Fibroblast of lung (primary cell): Measurements from ENCODE around the gene NEURL1.

Experiments used
- CTCF ChIP-seq, 2 donors: IDR thresholded peaks in 1 of 2; conservative IDR thresholded peaks in 1 of 2; 1 replicate in 1 of 2; 2 replicates in 1 of 2; pipeline ENCODE4 v1.5.1; 2011 to 2012; ENCODE audit warnings: low read length in 2 of 2, control low read depth in 1 of 2, inconsistent platforms in 1 of 2, low read depth in 1 of 2, mild to moderate bottlenecking in 1 of 2
- EZH2 ChIP-seq: IDR thresholded peaks from 2 replicates; pipeline ENCODE4 v1.5.1; 2012; ENCODE audit warnings: low read length, control low read depth, mild to moderate bottlenecking; ENCODE audit errors: missing control alignments

DNA sequence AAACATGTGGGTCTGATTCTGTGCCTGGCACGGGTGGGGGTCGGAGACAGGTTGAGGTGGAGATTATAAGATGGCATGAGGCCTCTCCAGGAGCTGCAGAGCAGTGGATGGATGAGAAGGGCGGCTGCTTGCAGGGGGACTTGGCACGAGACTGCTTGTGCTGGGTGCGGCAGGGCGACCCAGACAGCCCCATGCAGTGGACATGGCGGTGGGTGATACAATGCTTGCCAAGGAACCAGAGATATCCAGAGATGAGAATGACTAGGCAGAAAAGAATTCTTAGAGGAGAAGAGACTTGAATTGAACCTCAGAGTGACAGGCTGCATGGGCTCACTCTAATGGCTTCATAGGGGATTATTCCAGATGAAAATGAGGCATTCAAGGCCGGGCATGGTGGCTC lies 145.4 kb downstream of the NEURL1 start:
- no peak for TF ChIP-seq CTCF (conservative IDR thresholded peaks at IDR 0.05 in 1 of 2, IDR thresholded peaks at IDR 0.05 in 1 of 2; ENCODE audit: low read depth in 1 of 2, low read length in 2 of 2)
- no peak for TF ChIP-seq EZH2
